ENCODE results near the gene LRRC34.

GRCh38 chr3:169811631-169812331 lies 923 bp downstream of the LRRC34 start:
- TF ChIP-seq CTCF (IDR thresholded peaks at IDR 0.05) = no peak
- TF ChIP-seq POLR2A (IDR thresholded peaks at IDR 0.05) = no peak
